ENCODE results near the gene TRIM40.

DNA sequence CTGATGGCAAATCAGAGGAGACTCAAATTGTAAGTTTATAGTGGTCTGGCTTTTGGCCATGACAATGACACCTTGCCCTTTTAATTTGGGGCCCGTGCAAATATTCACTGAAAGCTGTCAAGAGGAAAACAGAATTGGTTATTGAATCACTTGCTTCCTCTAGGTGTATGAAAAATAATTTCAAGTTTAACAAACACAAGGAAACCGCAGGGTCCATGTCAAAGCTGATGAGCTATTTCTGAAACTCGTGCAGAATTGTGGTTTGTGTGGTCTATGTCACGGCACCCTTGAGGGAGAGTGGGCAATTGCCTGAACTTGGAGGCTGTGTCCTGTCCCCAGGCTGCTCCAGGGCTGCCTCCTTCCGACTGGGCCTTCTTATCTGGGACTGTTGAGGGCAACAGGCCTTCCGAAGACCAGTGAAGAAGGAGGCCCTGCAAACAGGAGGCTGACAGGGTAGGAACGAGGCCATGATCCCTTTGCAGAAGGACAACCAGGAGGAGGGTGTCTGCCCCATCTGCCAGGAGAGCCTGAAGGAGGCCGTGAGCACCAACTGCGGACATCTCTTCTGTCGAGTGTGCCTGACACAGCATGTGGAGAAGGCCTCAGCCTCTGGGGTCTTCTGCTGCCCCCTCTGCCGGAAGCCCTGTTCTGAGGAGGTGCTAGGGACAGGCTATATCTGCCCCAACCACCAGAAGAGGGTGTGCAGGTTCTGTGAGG is 788 bp downstream of the TRIM40 start:
- no peak for TF ChIP-seq POLR2AphosphoS5 (IDR thresholded peaks at IDR 0.05; ENCODE audit: low read depth)
- TF ChIP-seq, protein P1, sequence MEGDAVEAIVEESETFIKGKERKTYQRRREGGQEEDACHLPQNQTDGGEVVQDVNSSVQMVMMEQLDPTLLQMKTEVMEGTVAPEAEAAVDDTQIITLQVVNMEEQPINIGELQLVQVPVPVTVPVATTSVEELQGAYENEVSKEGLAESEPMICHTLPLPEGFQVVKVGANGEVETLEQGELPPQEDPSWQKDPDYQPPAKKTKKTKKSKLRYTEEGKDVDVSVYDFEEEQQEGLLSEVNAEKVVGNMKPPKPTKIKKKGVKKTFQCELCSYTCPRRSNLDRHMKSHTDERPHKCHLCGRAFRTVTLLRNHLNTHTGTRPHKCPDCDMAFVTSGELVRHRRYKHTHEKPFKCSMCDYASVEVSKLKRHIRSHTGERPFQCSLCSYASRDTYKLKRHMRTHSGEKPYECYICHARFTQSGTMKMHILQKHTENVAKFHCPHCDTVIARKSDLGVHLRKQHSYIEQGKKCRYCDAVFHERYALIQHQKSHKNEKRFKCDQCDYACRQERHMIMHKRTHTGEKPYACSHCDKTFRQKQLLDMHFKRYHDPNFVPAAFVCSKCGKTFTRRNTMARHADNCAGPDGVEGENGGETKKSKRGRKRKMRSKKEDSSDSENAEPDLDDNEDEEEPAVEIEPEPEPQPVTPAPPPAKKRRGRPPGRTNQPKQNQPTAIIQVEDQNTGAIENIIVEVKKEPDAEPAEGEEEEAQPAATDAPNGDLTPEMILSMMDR (conservative IDR thresholded peaks at IDR 0.05; ENCODE audit: low read depth in 2 of 2), result no peak
- TF ChIP-seq EZH2 (IDR thresholded peaks at IDR 0.05; ENCODE audit: low read depth, unreplicated experiment), result no peak
- TF ChIP-seq, protein P2, sequence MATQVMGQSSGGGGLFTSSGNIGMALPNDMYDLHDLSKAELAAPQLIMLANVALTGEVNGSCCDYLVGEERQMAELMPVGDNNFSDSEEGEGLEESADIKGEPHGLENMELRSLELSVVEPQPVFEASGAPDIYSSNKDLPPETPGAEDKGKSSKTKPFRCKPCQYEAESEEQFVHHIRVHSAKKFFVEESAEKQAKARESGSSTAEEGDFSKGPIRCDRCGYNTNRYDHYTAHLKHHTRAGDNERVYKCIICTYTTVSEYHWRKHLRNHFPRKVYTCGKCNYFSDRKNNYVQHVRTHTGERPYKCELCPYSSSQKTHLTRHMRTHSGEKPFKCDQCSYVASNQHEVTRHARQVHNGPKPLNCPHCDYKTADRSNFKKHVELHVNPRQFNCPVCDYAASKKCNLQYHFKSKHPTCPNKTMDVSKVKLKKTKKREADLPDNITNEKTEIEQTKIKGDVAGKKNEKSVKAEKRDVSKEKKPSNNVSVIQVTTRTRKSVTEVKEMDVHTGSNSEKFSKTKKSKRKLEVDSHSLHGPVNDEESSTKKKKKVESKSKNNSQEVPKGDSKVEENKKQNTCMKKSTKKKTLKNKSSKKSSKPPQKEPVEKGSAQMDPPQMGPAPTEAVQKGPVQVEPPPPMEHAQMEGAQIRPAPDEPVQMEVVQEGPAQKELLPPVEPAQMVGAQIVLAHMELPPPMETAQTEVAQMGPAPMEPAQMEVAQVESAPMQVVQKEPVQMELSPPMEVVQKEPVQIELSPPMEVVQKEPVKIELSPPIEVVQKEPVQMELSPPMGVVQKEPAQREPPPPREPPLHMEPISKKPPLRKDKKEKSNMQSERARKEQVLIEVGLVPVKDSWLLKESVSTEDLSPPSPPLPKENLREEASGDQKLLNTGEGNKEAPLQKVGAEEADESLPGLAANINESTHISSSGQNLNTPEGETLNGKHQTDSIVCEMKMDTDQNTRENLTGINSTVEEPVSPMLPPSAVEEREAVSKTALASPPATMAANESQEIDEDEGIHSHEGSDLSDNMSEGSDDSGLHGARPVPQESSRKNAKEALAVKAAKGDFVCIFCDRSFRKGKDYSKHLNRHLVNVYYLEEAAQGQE (IDR thresholded peaks at IDR 0.05; ENCODE audit: unreplicated experiment), result no peak
